GM12878 (cell line): ENCODE measurements around the gene NTRK1. TPM values are rescaled to one million over a fixed set of nuclear protein-coding genes. Genes with fewer than 3 reads are reported as not detected.

Source experiments
- ATAC-seq: fragments of 200-7000 bp; cut with Tn5 transposase; 3 replicates; pipeline ENCODE4 v1.9.1; 2020; ENCODE audit warnings: mild to moderate bottlenecking, moderate library complexity
- BruUV-seq: library from RNA; stranded (reverse); fragments of 400-500 nt; replicated peaks from 2 replicates; lab custom pipeline; 2021; lab: Mats Ljungman, UMichigan
- CTCF ChIA-PET: fragments of 300-600 bp; sonication (Branson Sonifier 250); formaldehyde crosslinking; extraction: SDS; loops from one replicate; lab custom pipeline; 2021; ENCODE audit warnings: inconsistent platforms; lab: Yijun Ruan, JAX
- POLR2A ChIA-PET: fragments of 350-600 bp; formaldehyde crosslinking; extraction: SDS; loops from one replicate; lab custom pipeline; 2021; ENCODE audit warnings: inconsistent platforms; lab: Charles Lee
- RAD21 ChIA-PET: fragments of 300-600 bp; sonication (Branson Sonifier 250); formaldehyde crosslinking; loops from one replicate; lab custom pipeline; 2023; ENCODE audit warnings: antibody characterized with exemption; ENCODE audit not compliant: unreplicated experiment; lab: Charles Lee
- SMC1A ChIA-PET: fragments of 300-600 bp; sonication (Branson Sonifier 250); formaldehyde crosslinking; loops from one replicate; lab custom pipeline; 2023; ENCODE audit not compliant: unreplicated experiment, uncharacterized antibody; lab: Charles Lee
- DNase-seq: peaks from one replicate; pipeline ENCODE4 v3.0.0-alpha.2; 2011; ENCODE audit warnings: low read depth, low spot score
- FAIRE-seq: peaks from 3 replicates; lab custom pipeline; 2011; peaks lifted over from hg19 to GRCh38; lab: Jason Lieb, UNC
- H2AFZ ChIP-seq: 2 replicates; pipeline ENCODE4 v1.6.0; 2011; ENCODE audit warnings: low read depth, low read length, control low read depth; ENCODE audit not compliant: control insufficient read depth
- H3K27ac ChIP-seq: 2 replicates; pipeline ENCODE4 v1.5.1; 2011; ENCODE audit warnings: control low read depth; ENCODE audit not compliant: control insufficient read depth, insufficient read depth
- H3K27me3 ChIP-seq, 2 experiments: replicated peaks in 1 of 2; 2 replicates each; pipeline versions ENCODE4 v1.6.0 to v1.6.1; 2011; ENCODE audit warnings: low read length in 1 of 2; ENCODE audit not compliant: control insufficient read depth in 2 of 2, insufficient read depth in 2 of 2
- H3K36me3 ChIP-seq, 2 experiments: 2 replicates each; pipeline ENCODE4 v1.5.1; 2011; ENCODE audit warnings: low read length in 1 of 2; ENCODE audit not compliant: control insufficient read depth in 2 of 2, insufficient read depth in 2 of 2
- H3K4me1 ChIP-seq: 2 replicates; pipeline ENCODE4 v1.6.1; 2011; ENCODE audit warnings: mild to moderate bottlenecking, low read length, moderate library complexity, mixed read lengths; ENCODE audit not compliant: control insufficient read depth, insufficient read depth
- H3K4me2 ChIP-seq: 2 replicates; pipeline ENCODE4 v1.6.0; 2011; ENCODE audit warnings: control low read depth; ENCODE audit not compliant: control insufficient read depth, insufficient read depth
- H3K4me3 ChIP-seq: fragments of 200-600 bp; sonication (generic); 2 replicates; pipeline ENCODE4 v1.5.1; 2016
- H3K79me2 ChIP-seq: 2 replicates; pipeline ENCODE4 v1.6.0; 2011; ENCODE audit warnings: low read length; ENCODE audit not compliant: control insufficient read depth, insufficient read depth
- H3K9ac ChIP-seq: 2 replicates; pipeline ENCODE4 v1.8.0; 2011; ENCODE audit warnings: low read length, control low read depth, mixed read lengths; ENCODE audit not compliant: control insufficient read depth, insufficient read depth
- H3K9me3 ChIP-seq: replicated peaks from 3 replicates; pipeline ENCODE4 v1.5.1; 2011; ENCODE audit warnings: mild to moderate bottlenecking, low read length; ENCODE audit not compliant: control insufficient read depth, insufficient read depth
- H4K20me1 ChIP-seq: 2 replicates; pipeline ENCODE4 v1.6.0; 2011; ENCODE audit not compliant: control insufficient read depth, insufficient read depth
- ATF7 ChIP-seq: fragments of 450-650 bp; IDR thresholded peaks from 2 replicates; pipeline ENCODE4 v1.6.1; 2016; ENCODE audit warnings: low read depth, mild to moderate bottlenecking
- BACH1 ChIP-seq: fragments of 450-650 bp; IDR thresholded peaks from 2 replicates; pipeline ENCODE4 v1.6.1; 2017; ENCODE audit warnings: mild to moderate bottlenecking, borderline replicate concordance
- CTCF ChIP-seq, 3 experiments: IDR thresholded peaks in 2 of 3; conservative IDR thresholded peaks in 1 of 3; 2 replicates each; pipeline ENCODE4 v1.5.1; 2011; ENCODE audit warnings: low read depth in 3 of 3, low read length in 3 of 3, mild to moderate bottlenecking in 3 of 3, control low read depth in 2 of 3, moderate library complexity in 2 of 3, inconsistent platforms in 1 of 3, mixed read lengths in 1 of 3; ENCODE audit not compliant: control insufficient read depth in 2 of 3, insufficient read depth in 1 of 3; ENCODE audit errors: extremely low read depth in 1 of 3
- RAD21 ChIP-seq: IDR thresholded peaks from 2 replicates; pipeline ENCODE4 v1.6.1; 2011; ENCODE audit warnings: mild to moderate bottlenecking, low read depth, low read length, moderate library complexity; ENCODE audit not compliant: insufficient read depth
- RUNX3 ChIP-seq: IDR thresholded peaks from 2 replicates; pipeline ENCODE4 v1.6.1; 2012; ENCODE audit warnings: low read length, inconsistent platforms
- SMC3 ChIP-seq: IDR thresholded peaks from 2 replicates; pipeline ENCODE4 v1.6.1; 2011; ENCODE audit warnings: low read length, improper control_type of control experiment, borderline replicate concordance
- WGBS: methylation state at CpG from one replicate; pipeline ENCODE4 v1.1.6; 2016; ENCODE audit warnings: low lambda C conversion rate; ENCODE audit not compliant: insufficient replicate concordance, insufficient coverage; ENCODE audit errors: missing lambda C conversion rate; 5-methylcytosine and 5-hydroxymethylcytosine counted together
- in situ Hi-C: fragments of 300-500 bp; cut with MboI; formaldehyde crosslinking; loops from 9 replicates; pipeline ENCODE4 v1.14.3; 2018; ENCODE audit warnings: mixed read lengths
- intact Hi-C: fragments of 100-400 bp; cut with micrococcal nuclease; formaldehyde crosslinking; loops from one replicate; pipeline ENCODE4 v1.14.2; 2022; ENCODE audit not compliant: unreplicated experiment
- polyA plus RNA-seq, 11 experiments: library from polyadenylated mRNA; depleted of rRNA in 4 of 11; unstranded in 6 of 11; stranded (reverse) in 5 of 11; fragments of >200 nt; fragmentation: Nextera tagmentation in 4 of 11; fragmentation: Illumina TruSeq in 1 of 11; extraction: Ambion mirVana in 4 of 11; extraction: Trizol in 1 of 11; gene quantifications; 1 replicate in 1 of 11; 2 replicates in 10 of 11; pipeline versions ENCODE4 v1.2.1 to v1.2.3, GENCODE V29; 2011 to 2016; ENCODE audit warnings: inconsistent platforms in 2 of 11, missing spikeins in 2 of 11, low read depth in 1 of 11
- total RNA-seq, 4 experiments: library from RNA; depleted of rRNA in 3 of 4; stranded (reverse); fragments of >200 nt in 3 of 4; fragmentation: Illumina TruSeq in 1 of 4; extraction: Trizol in 1 of 4; gene quantifications; 2 replicates each; pipeline versions ENCODE4 v1.2.1 to v1.2.3, GENCODE V29; 2013 to 2021
- TF ChIP-seq, protein P1 (sequence below): fragments of 450-650 bp; IDR thresholded peaks from 2 replicates; pipeline ENCODE4 v1.6.1; 2017; ENCODE audit warnings: borderline replicate concordance

Gene NTRK1
- total and polyA plus RNA-seq, 10 of the 15 experiments (the other 5 are each of a cell fraction or from before 2014, with no cell fraction given), result 0.10 to 0.56 (median 0.40) TPM; not detected in 7

DNA sequence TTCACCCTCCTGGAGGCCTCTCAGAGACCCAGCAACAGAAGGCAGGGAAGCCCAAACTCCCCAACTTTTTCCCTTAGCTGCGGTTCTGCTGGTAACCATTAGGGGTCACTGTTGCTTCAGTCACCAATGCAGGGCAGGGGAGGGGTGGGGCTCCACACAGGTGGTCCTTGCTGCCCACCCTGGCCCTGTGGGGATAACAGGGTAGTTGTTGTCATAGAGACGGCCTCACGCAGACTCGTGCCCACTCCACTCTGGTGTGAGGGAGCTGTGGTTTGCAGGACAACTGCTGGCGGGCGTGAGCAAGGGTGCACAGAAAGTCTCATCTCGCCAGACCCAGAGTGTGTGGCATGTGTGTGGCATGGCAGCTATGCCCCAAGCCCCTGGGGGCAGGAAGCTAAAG, 21.7 kb upstream of the NTRK1 start:
- CTCF ChIA-PET, result interaction anchor here (0.8 to 6.9 kb wide), 36 partner anchors 8 to 251 kb away, joined by 3 to 248 read pairs (median 7); partner anchors contain the start of genes INSRR, ISG20L2, METTL25B and MRPL24
- Histone ChIP-seq H3K4me3 (no peak overlapping the region), H3K27ac (no peak overlapping the region), H3K27me3 (no peaks in the 10 kb centered on the region; a peak in 1 of 4 replicates), H2AFZ (no peak overlapping the region), H3K9me3 (no peaks in the 10 kb centered on the region), H3K36me3 (no peaks in the 10 kb centered on the region), H3K4me1 (peaks cover 24% of the 10 kb centered on the region), H3K79me2 (no peaks in the 10 kb centered on the region), H3K4me2 (no peak overlapping the region), H3K9ac (no peak overlapping the region), H4K20me1 (0 out of 2 replicates have a peak, but pooled peaks cover 2% of the 10 kb centered on the region)
- POLR2A ChIA-PET, result interaction anchor here (0.6 to 2.8 kb wide), 4 partner anchors 21 to 111 kb away, joined by 3 to 9 read pairs (median 6); partner anchors contain the start of genes ISG20L2, METTL25B and NTRK1
- intact Hi-C loops (loop anchor here (1.0 to 5.0 kb wide), 3 partner anchors 21 to 52 kb away; partner anchors contain the start of gene NTRK1), in situ Hi-C loops (no loop called here)
- SMC1A ChIA-PET, result interaction anchor here (0.7 to 6.8 kb wide), 14 partner anchors 17 to 148 kb away, joined by 3 to 123 read pairs (median 6); partner anchors contain the start of genes INSRR, ISG20L2, METTL25B and NTRK1
- ATAC-seq, result peak; percentile 57
- peak; percentile 74 for FAIRE-seq
- no peak for DNase-seq
- RAD21 ChIA-PET, result interaction anchor here (0.6 to 6.1 kb wide), 13 partner anchors 10 to 267 kb away, joined by 3 to 113 read pairs (median 6); partner anchors contain the start of genes INSRR, ISG20L2, METTL25B and NTRK1
- WGBS, result 18% methylated on average over 7 of the region's 7 CpGs
- BruUV-seq, result no TSS peak
- TF ChIP-seq, protein P1, sequence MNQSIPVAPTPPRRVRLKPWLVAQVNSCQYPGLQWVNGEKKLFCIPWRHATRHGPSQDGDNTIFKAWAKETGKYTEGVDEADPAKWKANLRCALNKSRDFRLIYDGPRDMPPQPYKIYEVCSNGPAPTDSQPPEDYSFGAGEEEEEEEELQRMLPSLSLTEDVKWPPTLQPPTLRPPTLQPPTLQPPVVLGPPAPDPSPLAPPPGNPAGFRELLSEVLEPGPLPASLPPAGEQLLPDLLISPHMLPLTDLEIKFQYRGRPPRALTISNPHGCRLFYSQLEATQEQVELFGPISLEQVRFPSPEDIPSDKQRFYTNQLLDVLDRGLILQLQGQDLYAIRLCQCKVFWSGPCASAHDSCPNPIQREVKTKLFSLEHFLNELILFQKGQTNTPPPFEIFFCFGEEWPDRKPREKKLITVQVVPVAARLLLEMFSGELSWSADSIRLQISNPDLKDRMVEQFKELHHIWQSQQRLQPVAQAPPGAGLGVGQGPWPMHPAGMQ, result no peak
- peak; percentile 58; the same call in 1 of the 2 replicates for TF ChIP-seq SMC3
- peak; percentile 86 for TF ChIP-seq RAD21
- TF ChIP-seq ATF7, result no peak
- TF ChIP-seq RUNX3, result peak; percentile 84
- TF ChIP-seq BACH1, result no peak
- TF ChIP-seq CTCF (IDR thresholded peaks at IDR 0.05 in 2 of 3, conservative IDR thresholded peaks at IDR 0.05 in 1 of 3; ENCODE audit: control insufficient read depth in 2 of 3, extremely low read depth in 1 of 3, insufficient read depth in 1 of 3, low read depth in 3 of 3, low read length in 3 of 3), result peak; percentile 80 to 94 (median 91)
